ENCODE measurements around the gene SH2D3A. TPM values are rescaled to one million over a fixed set of nuclear protein-coding genes. Genes with fewer than 3 reads are reported as not detected.
"Not testable (repeated sequence)": the region's sequence is repeated elsewhere in the genome, so short reads cannot be mapped to it uniquely, and the experiment has no call there.

SH2D3A gene
- polyA plus RNA-seq, 1 donor, result 1.4 TPM

- DNase-seq, result no peak
These were observed 12.4 kb downstream of the SH2D3A start for GRCh38 chr19:6754653-6755463.

- DNase-seq, result no peak
These were observed 13.1 kb downstream of the SH2D3A start for GRCh38 chr19:6754136-6754535.

GRCh38 chr19:6753178-6754031 is 13.8 kb downstream of the SH2D3A start:
- no peak for DNase-seq

GRCh38 chr19:6752256-6753177 is 14.7 kb downstream of the SH2D3A start:
- no peak for DNase-seq

- no peak for DNase-seq
These were observed 16.0 kb downstream of the SH2D3A start for GRCh38 chr19:6751189-6751588.

GRCh38 chr19:6750062-6750461 is 17.2 kb downstream of the SH2D3A start:
- DNase-seq, result no peak

GRCh38 chr19:6748543-6748942 is 18.7 kb downstream of the SH2D3A start:
- not testable (repeated sequence) for DNase-seq

- DNase-seq, result no peak
These were observed 21.3 kb downstream of the SH2D3A start for GRCh38 chr19:6745965-6746364.

GRCh38 chr19:6744381-6745301 is 22.6 kb downstream of the SH2D3A start:
- peak; percentile 92 for DNase-seq

- no peak for DNase-seq
These were observed 23.4 kb downstream of the SH2D3A start for GRCh38 chr19:6743714-6744380.

- DNase-seq, result no peak
These were observed 24.2 kb downstream of the SH2D3A start for GRCh38 chr19:6743066-6743465.

GRCh38 chr19:6740589-6741343 is 26.5 kb downstream of the SH2D3A start:
- peak; percentile 82 for DNase-seq

GRCh38 chr19:6739883-6740588 is 27.2 kb downstream of the SH2D3A start:
- peak; percentile 45 for DNase-seq

- peak; percentile 92 for DNase-seq
These were observed 27.8 kb downstream of the SH2D3A start, which contains the start of gene TRIP10 for GRCh38 chr19:6739390-6739882. TRIP10 (plus strand) TSS chr19:6739680; CDS start chr19:6739762, 82 bp downstream.

- DNase-seq, result peak; percentile 68
These were observed 28.3 kb downstream of the SH2D3A start for GRCh38 chr19:6738787-6739389.

GRCh38 chr19:6737873-6738786 is 29.1 kb downstream of the SH2D3A start:
- peak; percentile 75 for DNase-seq

GRCh38 chr19:6737284-6737872 is 29.9 kb downstream of the SH2D3A start, which contains the start of gene GPR108:
GPR108 (minus strand) TSS chr19:6737580; CDS start chr19:6737576, 4 bp downstream.
- DNase-seq, result peak; percentile 99

All from hindlimb muscle (tissue), 1 donor.